Urinary bladder (tissue), 4 donors: Measurements from ENCODE around the gene TTC23L. TPM values are rescaled to one million over a fixed set of nuclear protein-coding genes. Genes with fewer than 3 reads are reported as not detected.

Experiments
- DNase-seq: peaks from one replicate; pipeline ENCODE4 v3.0.0-alpha.2; 2015; ENCODE audit errors: extremely low spot score
- H3K27ac ChIP-seq: one replicate; pipeline ENCODE4 v1.5.1; 2013; ENCODE audit warnings: low read depth, mild to moderate bottlenecking, moderate library complexity
- H3K36me3 ChIP-seq: one replicate; pipeline ENCODE4 v1.6.1; 2013; ENCODE audit warnings: mild to moderate bottlenecking, moderate library complexity; ENCODE audit not compliant: insufficient read depth
- H3K4me1 ChIP-seq: one replicate; pipeline ENCODE4 v1.6.1; 2013; ENCODE audit warnings: mild to moderate bottlenecking, moderate library complexity; ENCODE audit not compliant: insufficient read depth
- H3K4me3 ChIP-seq: one replicate; pipeline ENCODE4 v1.5.1; 2013; ENCODE audit warnings: low read depth, low read length
- WGBS: extraction: QIAGEN DNeasy Blood & Tissue Kit; methylation state at CpG from one replicate; pipeline ENCODE4 v1.1.7; 2013; 5-methylcytosine and 5-hydroxymethylcytosine counted together
- polyA plus RNA-seq: library from polyadenylated mRNA; stranded (reverse); fragments of 200-250 nt; gene quantifications from one replicate; pipeline ENCODE4 v1.2.3, GENCODE V29; 2013
- total RNA-seq: library from RNA; depleted of rRNA; stranded (reverse); fragments of >200 nt; gene quantifications from one replicate; pipeline ENCODE4 v1.2.3, GENCODE V29; 2014
- donor health status: healthy with polysubstance abuse.
- donor health status: healthy.

TTC23L gene
- total and polyA plus RNA-seq, 2 donors, result 0.37 to 1.3 TPM

DNA sequence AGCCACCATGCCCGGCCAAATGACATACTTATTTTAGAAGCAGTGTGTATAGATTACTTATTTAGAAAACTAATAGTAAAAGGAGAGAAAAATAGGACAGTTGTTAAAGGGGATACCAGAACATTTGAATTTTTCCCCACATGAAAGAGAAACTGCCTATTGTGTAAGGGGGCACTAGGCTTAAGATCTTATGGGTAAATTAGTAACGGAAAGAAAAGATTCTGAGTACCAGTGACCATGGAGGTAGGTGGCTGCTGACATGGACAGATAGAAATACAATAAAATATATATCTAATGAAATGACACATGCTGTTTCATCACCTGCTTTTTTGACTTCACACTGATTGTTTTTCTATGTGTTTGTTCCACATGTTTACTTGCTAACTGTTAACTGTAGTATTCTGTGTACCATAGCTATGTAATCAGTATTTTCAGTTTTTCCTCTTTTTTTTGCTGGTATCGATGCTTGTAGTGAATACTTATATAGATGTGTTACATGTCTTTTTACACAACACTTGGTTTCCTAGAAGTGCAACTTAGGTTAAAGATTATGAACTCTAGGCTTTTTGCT is 87.4 kb downstream of the TTC23L start:
- H3K27ac ChIP-seq, result no peak overlapping the region
- 94% methylated on average over 3 of the region's 3 CpGs for WGBS
- H3K4me1 ChIP-seq, result peaks cover 3% of the 10 kb centered on the region
- no peak overlapping the region for H3K4me3 ChIP-seq
- no peaks in the 10 kb centered on the region for H3K36me3 ChIP-seq
- no peak for DNase-seq

DNA sequence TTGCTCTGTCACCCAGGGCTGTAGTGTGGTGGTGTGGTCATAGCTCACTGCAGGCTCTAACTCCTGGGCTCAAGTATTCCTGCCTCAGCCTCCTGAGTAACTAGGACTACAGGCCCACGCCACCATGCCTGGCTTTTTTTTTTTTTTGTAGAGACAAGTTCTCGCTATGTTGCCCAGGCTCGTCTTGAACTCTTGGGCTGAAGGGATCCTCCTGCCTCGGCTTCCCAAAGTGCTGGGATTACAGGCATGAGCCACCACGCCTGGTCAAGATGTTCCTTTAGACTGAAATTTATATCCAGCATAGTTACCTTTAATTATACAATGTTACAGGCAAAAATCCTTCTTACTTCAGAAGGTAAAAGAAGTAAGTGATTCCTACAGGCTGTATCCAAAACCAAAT is 88.8 kb downstream of the TTC23L start:
- no peak overlapping the region for H3K4me3 ChIP-seq
- no peak overlapping the region for H3K27ac ChIP-seq
- peaks cover 3% of the 10 kb centered on the region for H3K4me1 ChIP-seq
- WGBS, result 92% methylated on average over 5 of the region's 5 CpGs
- H3K36me3 ChIP-seq, result no peaks in the 10 kb centered on the region
- DNase-seq, result no peak

DNA sequence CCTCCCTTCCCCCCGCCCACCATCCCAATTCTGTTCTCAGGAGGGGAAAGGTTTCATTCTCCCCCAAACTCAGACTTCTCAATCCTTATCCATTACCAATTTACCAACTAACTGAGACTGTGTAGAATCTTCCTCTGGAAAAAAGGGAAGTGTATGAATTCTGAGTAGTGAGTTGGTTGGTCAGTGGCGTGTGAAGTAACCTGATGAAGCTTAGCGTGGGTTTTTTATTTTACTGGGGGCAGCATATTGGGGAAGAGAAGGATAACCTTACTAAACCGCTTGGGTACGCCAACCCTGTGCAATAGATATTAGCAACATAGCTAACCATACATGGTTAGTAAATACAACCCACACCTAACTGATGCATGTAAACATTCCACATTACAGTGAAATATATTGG is 89.3 kb downstream of the TTC23L start:
- Histone ChIP-seq H3K4me3 (no peak overlapping the region), H3K36me3 (peaks cover under 1% of the 10 kb centered on the region), H3K4me1 (peaks cover 3% of the 10 kb centered on the region), H3K27ac (no peak overlapping the region)
- WGBS, result 94% methylated on average over 5 of the region's 5 CpGs
- DNase-seq, result no peak

DNA sequence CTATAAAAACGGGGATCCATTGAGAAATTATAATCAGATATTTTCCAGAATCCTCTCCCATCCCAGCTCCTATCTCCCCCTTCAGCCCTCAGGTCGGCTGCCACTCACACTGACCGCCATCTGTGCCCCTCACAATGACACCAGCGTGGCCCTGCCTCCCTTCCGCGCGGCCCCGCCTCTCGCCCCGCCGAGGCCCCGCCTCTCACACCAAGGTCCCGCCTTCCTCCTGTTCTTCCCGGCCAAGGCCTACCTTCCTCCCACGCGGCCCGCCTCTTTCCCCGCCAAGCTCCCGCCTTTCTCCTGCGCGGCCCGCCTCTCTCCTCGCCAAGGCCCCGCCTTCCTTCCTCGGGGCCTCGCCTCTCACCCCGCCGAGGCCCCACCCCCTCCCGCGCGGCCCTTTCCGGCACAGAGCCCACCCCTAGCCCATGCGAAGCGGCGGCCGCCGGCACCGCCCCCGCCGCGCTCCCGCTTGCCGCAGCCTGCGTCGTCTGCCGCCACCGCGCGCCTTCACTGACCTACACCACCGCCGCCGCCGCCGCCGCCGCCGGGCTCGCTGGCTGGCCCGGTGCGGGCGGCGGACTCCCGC is 90.3 kb downstream of the TTC23L start, which contains the start of gene DNAJC21:
TSS of gene DNAJC21 (plus strand) at position 426 of the 586 bp plus-strand sequence. CDS start 261 bp downstream, outside the sequence.
- Histone ChIP-seq H3K4me3 (peak within 1 kb of the TSS; percentile 75), H3K4me1 (peaks cover 3% of the 10 kb centered on the region), H3K27ac (peak within 1 kb of the TSS; percentile 96), H3K36me3 (peaks cover 3% of the 10 kb centered on the region)
- WGBS, result under 1% methylated on average over 63 of the region's 63 CpGs
- peak; percentile 92 for DNase-seq

DNA sequence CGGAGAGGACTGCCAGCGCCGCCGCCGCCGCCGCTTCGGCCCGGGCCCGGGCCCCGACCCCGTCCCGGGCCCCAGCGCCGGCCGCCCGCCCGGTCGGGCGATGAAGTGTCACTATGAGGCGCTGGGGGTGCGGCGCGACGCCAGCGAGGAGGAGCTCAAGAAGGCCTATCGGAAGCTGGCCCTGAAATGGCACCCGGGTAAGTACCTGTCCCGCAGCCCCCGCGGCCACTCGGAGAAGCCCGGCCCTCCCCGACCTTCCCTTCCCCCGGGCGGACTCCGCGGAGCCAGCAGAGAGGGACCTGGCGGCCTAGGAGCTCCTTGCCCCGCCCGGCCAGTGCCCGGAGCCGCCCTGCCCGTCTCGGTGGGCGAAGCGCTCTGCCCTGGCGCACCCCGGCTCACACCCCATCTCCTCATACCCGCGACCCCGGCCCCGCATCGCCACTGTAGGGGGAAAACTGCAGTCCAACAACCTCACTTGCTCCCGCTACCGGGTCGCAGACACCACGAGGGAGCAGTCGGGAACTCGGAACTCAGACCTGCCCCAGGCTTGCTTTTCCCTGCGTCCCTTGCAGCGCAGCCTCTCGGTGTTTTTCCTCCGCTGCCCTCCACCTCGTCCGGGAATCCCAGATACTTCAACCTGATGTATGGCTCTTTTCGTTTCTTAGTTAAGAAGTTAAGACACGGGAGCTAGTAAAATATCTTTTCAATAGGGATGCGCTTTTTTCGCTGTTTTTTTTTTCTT is 90.9 kb downstream of the TTC23L start:
- Histone ChIP-seq H3K4me3 (peak overlapping the region; percentile 75), H3K27ac (peak overlapping the region; percentile 96), H3K36me3 (peaks cover 4% of the 10 kb centered on the region), H3K4me1 (peaks cover 3% of the 10 kb centered on the region)
- no peak for DNase-seq
- under 1% methylated on average over 70 of the region's 70 CpGs for WGBS

DNA sequence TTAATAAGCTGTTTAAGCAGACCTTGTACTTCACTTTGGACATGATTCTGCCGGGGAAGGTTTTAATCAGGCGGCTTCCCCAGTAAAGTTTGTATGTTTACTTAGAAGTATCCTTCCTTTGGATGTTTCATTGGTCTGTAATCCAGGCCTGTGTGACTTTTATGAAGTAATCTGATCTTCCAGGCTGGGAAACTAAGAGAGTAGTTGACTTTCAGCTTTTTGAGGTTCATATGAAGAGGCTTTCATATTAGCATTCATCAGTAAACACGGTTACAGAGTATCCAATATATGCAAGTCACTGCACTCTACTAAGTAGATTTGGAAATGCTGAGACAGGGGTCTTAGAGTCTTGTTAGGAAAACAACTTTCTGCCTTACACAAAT is 91.5 kb downstream of the TTC23L start:
- Histone ChIP-seq H3K4me1 (peaks cover 5% of the 10 kb centered on the region), H3K36me3 (peaks cover 4% of the 10 kb centered on the region), H3K27ac (no peak overlapping the region), H3K4me3 (peak overlapping the region; percentile 75)
- no peak for DNase-seq
- WGBS, result 0% methylated on average over 3 of the region's 3 CpGs

DNA sequence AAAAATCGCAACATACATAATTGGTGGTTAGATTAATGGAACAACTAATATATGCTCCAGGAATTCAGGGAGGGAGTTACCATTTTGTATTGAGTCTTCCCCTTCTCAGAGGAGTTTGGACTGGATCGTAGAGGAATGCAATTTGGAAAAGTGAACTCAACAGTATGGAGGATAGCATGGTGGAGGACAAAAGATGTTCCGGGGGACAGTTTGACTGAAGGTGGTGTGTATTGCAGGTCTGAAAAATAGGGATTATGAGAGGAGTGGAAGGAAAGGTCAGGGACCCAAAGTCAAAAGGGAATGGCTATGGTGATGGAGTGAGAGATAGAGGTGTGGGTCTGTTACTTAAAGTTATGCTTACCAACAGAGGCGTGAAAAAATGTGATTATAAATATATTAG is 91.9 kb downstream of the TTC23L start:
- peaks cover 5% of the 10 kb centered on the region for H3K4me1 ChIP-seq
- H3K4me3 ChIP-seq, result peak overlapping the region; percentile 75
- peaks cover 4% of the 10 kb centered on the region for H3K36me3 ChIP-seq
- H3K27ac ChIP-seq, result no peak overlapping the region
- no peak for DNase-seq
- WGBS, result 66% methylated on average over 4 of the region's 4 CpGs

DNA sequence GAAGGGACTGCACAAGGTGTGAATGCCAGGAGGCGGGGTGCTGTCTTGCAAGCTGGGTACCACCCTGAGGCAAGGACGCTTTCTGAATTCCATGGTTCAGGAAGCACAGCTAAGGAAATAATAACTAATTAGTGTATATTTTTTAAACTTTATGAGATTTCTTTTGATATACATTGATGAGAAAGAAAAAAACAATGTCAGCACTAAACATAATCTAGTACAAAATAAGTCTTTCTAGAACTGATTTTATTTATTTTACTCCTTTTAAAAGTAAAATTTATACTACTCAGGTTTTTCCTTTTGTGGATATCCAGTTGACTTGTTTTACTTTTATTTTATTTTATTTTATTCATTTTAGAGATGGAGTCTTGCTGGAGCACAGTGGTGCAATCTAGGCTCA is 94.0 kb downstream of the TTC23L start:
- Histone ChIP-seq H3K27ac (no peak overlapping the region), H3K4me1 (peaks cover 5% of the 10 kb centered on the region), H3K36me3 (peaks cover 7% of the 10 kb centered on the region), H3K4me3 (no peak overlapping the region)
- DNase-seq, result no peak
- 94% methylated on average over 2 of the region's 2 CpGs for WGBS

DNA sequence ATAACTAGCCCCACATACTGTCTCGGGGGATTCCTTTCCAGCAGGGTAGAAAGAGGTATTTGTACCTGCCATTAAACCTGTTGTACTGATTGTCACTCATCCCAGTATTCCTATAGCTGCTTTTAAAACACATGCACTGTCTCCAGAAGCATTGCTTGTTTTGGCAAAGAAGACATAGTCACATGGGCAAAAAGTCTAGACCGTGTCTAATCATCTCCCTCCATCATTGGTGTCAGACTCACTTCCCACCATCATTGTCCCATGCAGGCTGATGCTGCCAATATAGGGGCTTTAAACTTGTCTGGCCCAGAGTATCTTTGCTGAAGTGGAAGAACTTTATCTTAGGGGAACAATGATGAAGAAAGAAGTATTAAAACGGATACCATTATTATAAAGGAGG is 103.0 kb downstream of the TTC23L start:
- H3K36me3 ChIP-seq, result peaks cover 6% of the 10 kb centered on the region
- H3K4me1 ChIP-seq, result no peaks in the 10 kb centered on the region
- 90% methylated on average over 3 of the region's 3 CpGs for WGBS
- no peak overlapping the region for H3K27ac ChIP-seq
- no peak for DNase-seq
- H3K4me3 ChIP-seq, result no peak overlapping the region

DNA sequence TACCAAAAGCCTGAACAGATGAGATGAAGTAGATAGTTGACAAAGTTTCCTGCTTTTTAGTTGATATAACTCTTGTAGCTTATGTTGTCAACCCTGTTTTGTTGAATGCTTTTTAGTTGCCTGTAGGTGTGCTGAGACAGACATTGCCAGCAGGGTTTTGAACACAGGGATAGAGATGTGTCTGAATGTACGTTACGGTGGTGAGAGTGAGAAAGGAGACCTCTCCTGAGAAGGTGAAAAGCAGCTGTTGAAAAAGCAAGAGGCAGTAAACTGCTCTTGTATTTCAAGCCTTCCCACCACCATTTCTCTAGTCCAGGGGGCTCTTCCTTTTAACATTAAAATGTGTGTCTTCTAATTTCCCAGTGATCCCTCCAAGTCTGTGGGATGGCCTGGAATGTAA is 105.1 kb downstream of the TTC23L start:
- Histone ChIP-seq H3K4me3 (no peak overlapping the region), H3K36me3 (peaks cover 2% of the 10 kb centered on the region)

DNA sequence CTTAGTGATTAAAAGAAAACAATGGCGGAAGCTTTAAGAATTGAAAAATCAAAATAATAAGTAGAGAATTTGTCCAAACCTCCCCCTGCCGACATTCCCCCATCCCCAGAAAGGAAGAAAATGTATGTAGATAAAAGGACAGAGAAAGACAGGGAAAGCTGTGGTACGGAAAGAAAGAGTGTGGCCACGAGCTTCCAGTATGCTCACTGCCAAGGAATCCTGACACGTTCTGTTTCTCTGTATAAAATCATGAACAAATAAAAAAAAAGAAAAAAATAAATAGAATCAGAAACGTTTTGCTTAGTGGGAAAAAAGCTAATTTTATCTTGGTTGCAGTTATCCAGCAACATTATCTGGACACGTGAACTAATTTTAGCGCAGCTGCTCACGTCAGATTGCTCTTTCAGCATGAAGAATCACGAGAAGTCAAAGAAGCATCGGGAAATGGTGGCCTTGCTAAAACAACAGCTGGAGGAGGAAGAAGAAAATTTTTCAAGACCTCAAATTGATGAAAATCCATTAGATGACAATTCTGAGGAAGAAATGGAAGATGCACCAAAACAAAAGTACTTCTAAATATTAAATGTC is 105.6 kb downstream of the TTC23L start:
- WGBS, result 89% methylated on average over 11 of the region's 11 CpGs
- H3K36me3 ChIP-seq, result peaks cover 2% of the 10 kb centered on the region
- no peak overlapping the region for H3K27ac ChIP-seq
- no peaks in the 10 kb centered on the region for H3K4me1 ChIP-seq
- DNase-seq, result no peak
- H3K4me3 ChIP-seq, result no peak overlapping the region

More for the DNA sequence above, 105.1 kb downstream of the TTC23L start:
- Histone ChIP-seq H3K4me1 (no peaks in the 10 kb centered on the region), H3K27ac (no peak overlapping the region)
- WGBS, result 98% methylated on average over 2 of the region's 2 CpGs
- DNase-seq, result no peak
